Choroid plexus epithelial cell (primary cell): Measurements from ENCODE around the gene KRTAP12-1.
"Not testable (repeated sequence)": the region's sequence is repeated elsewhere in the genome, so short reads cannot be mapped to it uniquely, and the experiment has no call there.

Experiments used
- DNase-seq: peaks from one replicate; pipeline ENCODE4 v3.0.0-alpha.2; 2010; ENCODE audit warnings: low read depth
- H3K4me3 ChIP-seq: 2 replicates; pipeline ENCODE4 v1.5.1; 2011; ENCODE audit warnings: low read depth, mild to moderate bottlenecking, control low read depth, low read length, moderate library complexity
- TF ChIP-seq, protein P1 (sequence below): conservative IDR thresholded peaks from 2 replicates; pipeline ENCODE4 v1.5.1; 2011; ENCODE audit warnings: low read depth, mild to moderate bottlenecking, control low read depth, inconsistent platforms, low read length, moderate library complexity

KRTAP12-1 gene

GRCh38 chr21:44644878-44645277 is 37.1 kb downstream of the KRTAP12-1 start:
- TF ChIP-seq, protein P1, sequence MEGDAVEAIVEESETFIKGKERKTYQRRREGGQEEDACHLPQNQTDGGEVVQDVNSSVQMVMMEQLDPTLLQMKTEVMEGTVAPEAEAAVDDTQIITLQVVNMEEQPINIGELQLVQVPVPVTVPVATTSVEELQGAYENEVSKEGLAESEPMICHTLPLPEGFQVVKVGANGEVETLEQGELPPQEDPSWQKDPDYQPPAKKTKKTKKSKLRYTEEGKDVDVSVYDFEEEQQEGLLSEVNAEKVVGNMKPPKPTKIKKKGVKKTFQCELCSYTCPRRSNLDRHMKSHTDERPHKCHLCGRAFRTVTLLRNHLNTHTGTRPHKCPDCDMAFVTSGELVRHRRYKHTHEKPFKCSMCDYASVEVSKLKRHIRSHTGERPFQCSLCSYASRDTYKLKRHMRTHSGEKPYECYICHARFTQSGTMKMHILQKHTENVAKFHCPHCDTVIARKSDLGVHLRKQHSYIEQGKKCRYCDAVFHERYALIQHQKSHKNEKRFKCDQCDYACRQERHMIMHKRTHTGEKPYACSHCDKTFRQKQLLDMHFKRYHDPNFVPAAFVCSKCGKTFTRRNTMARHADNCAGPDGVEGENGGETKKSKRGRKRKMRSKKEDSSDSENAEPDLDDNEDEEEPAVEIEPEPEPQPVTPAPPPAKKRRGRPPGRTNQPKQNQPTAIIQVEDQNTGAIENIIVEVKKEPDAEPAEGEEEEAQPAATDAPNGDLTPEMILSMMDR: no peak
- no peak for DNase-seq
- H3K4me3 ChIP-seq: no peak overlapping the region

GRCh38 chr21:44643741-44644310 is 38.1 kb downstream of the KRTAP12-1 start:
- H3K4me3 ChIP-seq: no peak overlapping the region
- TF ChIP-seq, protein P1: no peak
- DNase-seq: no peak

GRCh38 chr21:44640761-44641160 is 41.2 kb downstream of the KRTAP12-1 start:
- no peak overlapping the region for H3K4me3 ChIP-seq
- TF ChIP-seq, protein P1: no peak
- no peak for DNase-seq

DNA sequence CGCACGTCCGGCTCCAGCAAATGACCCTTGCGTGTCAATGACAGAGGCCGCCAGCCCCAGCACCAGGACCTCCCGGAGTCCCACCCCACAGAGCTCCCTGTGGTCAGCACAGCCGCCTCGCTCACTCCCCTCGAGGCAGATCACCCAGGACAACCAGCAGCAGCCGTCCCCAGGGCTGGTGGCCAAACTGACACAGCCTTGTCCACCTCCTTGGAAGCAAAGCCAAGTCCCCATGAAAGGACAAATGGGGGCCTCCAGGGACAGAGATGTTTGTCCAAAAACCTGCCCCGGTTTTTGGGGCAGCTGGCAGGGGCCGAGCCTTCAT is 42.7 kb downstream of the KRTAP12-1 start:
- no peak overlapping the region for H3K4me3 ChIP-seq
- TF ChIP-seq, protein P1: no peak
- no peak for DNase-seq

GRCh38 chr21:44638506-44639330 is 43.2 kb downstream of the KRTAP12-1 start:
- not testable (repeated sequence) for H3K4me3 ChIP-seq, DNase-seq

DNA sequence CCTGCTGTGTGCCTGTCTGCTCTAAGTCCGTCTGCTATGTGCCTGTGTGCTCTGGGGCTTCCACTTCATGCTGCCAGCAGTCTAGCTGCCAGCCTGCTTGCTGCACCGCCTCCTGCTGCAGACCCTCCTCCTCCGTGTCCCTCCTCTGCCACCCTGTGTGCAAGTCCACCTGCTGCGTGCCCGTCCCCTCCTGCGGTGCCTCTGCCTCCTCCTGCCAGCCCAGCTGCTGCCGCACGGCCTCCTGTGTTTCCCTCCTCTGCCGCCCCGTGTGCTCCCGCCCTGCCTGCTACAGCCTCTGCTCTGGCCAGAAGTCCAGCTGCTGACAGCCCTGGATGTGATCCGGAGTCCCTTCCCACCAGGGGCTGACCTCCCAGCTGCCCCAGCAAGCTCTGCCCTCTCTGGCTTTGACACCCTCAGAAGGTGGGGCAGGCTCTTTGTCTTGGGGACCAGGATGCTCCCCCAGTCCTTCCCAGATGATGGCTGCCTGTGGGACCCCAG is 44.1 kb downstream of the KRTAP12-1 start:
- DNase-seq, H3K4me3 ChIP-seq: not testable (repeated sequence)

DNA sequence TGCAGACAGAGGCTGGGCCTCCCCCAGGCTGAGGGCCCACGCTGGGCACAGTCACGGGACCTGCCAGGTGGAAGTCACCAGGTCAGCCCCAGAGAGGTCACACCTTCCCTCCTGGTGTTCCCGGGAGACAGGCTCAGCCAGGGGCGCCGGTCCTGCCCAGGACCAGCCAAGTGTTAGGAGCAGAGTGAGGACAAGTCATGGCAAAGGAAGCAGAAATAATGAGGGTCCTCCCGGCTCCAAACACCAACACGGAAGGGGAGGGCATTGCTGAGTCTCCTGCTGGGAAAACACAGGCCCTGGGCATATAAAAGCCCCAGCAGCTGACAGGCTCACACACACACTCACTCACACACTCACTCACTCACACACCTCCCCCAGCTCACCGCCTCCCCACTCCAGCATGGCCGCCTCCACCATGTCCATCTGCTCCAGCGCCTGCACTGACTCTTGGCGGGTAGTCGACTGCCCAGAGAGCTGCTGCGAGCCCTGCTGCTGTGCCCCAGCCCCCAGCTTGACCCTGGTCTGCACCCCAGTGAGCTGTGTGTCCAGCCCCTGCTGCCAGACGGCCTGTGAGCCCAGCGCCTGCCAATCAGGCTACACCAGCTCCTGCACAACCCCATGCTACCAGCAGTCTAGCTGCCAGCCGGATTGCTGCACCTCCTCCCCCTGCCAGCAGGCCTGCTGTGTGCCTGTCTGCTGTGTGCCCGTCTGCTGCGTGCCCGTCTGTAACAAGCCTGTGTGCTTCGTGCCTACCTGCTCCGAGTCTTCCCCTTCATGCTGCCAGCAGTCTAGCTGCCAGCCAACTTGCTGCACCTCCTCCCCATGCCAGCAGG is 44.7 kb downstream of the KRTAP12-1 start, which contains the start of gene KRTAP10-10:
KRTAP10-10 (plus strand) TSS at position 339 of the 833 bp plus-strand sequence; CDS start at position 401, 62 bp downstream.
- DNase-seq: no peak
- TF ChIP-seq, protein P1: no peak
- no peak within 1 kb of the TSS for H3K4me3 ChIP-seq
